ENCODE measurements around the gene IGSF22. TPM values are rescaled to one million over a fixed set of nuclear protein-coding genes. Genes with fewer than 3 reads are reported as not detected.

Gene IGSF22
- total RNA-seq, 1 experiment from 2014 or later, result 0.52 TPM

DNA sequence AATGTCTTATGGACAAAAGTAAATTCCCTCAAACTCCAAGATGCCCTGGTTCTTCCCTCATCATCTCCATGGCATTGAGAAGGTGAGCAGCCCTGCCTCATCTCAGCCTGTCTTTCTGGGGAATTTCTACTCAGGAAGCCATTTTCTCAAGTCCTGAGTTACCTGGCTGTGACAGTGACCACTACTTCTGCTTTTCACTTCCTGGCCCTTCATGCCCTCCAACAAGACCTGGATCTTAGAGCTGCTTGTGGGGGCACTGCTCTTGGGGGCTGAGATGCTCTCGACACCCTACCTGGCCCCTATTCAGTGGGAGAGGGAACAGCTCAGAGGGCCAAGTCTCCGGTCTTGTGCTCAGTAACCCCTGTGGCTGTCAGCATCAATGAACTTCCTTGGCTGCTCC lies 5.5 kb upstream of the IGSF22 start (continued):
- TF ChIP-seq, protein P1, sequence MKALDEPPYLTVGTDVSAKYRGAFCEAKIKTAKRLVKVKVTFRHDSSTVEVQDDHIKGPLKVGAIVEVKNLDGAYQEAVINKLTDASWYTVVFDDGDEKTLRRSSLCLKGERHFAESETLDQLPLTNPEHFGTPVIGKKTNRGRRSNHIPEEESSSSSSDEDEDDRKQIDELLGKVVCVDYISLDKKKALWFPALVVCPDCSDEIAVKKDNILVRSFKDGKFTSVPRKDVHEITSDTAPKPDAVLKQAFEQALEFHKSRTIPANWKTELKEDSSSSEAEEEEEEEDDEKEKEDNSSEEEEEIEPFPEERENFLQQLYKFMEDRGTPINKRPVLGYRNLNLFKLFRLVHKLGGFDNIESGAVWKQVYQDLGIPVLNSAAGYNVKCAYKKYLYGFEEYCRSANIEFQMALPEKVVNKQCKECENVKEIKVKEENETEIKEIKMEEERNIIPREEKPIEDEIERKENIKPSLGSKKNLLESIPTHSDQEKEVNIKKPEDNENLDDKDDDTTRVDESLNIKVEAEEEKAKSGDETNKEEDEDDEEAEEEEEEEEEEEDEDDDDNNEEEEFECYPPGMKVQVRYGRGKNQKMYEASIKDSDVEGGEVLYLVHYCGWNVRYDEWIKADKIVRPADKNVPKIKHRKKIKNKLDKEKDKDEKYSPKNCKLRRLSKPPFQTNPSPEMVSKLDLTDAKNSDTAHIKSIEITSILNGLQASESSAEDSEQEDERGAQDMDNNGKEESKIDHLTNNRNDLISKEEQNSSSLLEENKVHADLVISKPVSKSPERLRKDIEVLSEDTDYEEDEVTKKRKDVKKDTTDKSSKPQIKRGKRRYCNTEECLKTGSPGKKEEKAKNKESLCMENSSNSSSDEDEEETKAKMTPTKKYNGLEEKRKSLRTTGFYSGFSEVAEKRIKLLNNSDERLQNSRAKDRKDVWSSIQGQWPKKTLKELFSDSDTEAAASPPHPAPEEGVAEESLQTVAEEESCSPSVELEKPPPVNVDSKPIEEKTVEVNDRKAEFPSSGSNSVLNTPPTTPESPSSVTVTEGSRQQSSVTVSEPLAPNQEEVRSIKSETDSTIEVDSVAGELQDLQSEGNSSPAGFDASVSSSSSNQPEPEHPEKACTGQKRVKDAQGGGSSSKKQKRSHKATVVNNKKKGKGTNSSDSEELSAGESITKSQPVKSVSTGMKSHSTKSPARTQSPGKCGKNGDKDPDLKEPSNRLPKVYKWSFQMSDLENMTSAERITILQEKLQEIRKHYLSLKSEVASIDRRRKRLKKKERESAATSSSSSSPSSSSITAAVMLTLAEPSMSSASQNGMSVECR (CRISPR knock-in tag; IDR thresholded peaks at IDR 0.05; ENCODE audit: borderline replicate concordance), result no peak
- TF ChIP-seq CTCF (IDR thresholded peaks at IDR 0.05), result no peak
- TF ChIP-seq MYBL2 (CRISPR knock-in tag; IDR thresholded peaks at IDR 0.05), result no peak
- no peak for TF ChIP-seq JUN (CRISPR knock-in tag; IDR thresholded peaks at IDR 0.05)

- H3K36me3 Mint-ChIP-seq, result no peaks in the 10 kb centered on the region
- no peaks in the 10 kb centered on the region for H3K9me3 Mint-ChIP-seq
- ChIA-PET CTCF (interaction anchor here (1.3 to 3.3 kb wide), 3 partner anchors 9 to 203 kb away, joined by 3 to 28 read pairs (median 16); partner anchors contain the start of gene TSG101), POLR2A (no interaction called here)
- no peak overlapping the region for H3K4me3 Mint-ChIP-seq
- peaks cover 18% of the 10 kb centered on the region for H3K4me1 Mint-ChIP-seq
- 0 out of 2 replicates have a peak, but pooled peaks cover 5% of the 10 kb centered on the region for H3K27me3 Mint-ChIP-seq (ENCODE audit: low read depth)
- ATAC-seq (no peak), DNase-seq (ENCODE audit: low spot score) (no peak)
- TF ChIP-seq TEAD4 (CRISPR knock-in tag; IDR thresholded peaks at IDR 0.05), result no peak
- no peak for TF ChIP-seq ZNF416 (CRISPR knock-in tag; IDR thresholded peaks at IDR 0.05)
- TF ChIP-seq, protein P2, sequence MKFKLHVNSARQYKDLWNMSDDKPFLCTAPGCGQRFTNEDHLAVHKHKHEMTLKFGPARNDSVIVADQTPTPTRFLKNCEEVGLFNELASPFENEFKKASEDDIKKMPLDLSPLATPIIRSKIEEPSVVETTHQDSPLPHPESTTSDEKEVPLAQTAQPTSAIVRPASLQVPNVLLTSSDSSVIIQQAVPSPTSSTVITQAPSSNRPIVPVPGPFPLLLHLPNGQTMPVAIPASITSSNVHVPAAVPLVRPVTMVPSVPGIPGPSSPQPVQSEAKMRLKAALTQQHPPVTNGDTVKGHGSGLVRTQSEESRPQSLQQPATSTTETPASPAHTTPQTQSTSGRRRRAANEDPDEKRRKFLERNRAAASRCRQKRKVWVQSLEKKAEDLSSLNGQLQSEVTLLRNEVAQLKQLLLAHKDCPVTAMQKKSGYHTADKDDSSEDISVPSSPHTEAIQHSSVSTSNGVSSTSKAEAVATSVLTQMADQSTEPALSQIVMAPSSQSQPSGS (CRISPR knock-in tag; IDR thresholded peaks at IDR 0.05; ENCODE audit: borderline replicate concordance, low read depth), result no peak
- no peak for TF ChIP-seq ZNF121 (CRISPR knock-in tag; IDR thresholded peaks at IDR 0.05)
- TF ChIP-seq, protein P3, sequence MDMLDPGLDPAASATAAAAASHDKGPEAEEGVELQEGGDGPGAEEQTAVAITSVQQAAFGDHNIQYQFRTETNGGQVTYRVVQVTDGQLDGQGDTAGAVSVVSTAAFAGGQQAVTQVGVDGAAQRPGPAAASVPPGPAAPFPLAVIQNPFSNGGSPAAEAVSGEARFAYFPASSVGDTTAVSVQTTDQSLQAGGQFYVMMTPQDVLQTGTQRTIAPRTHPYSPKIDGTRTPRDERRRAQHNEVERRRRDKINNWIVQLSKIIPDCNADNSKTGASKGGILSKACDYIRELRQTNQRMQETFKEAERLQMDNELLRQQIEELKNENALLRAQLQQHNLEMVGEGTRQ (CRISPR knock-in tag; IDR thresholded peaks at IDR 0.05), result no peak
- TF ChIP-seq ZNF138 (CRISPR knock-in tag; conservative IDR thresholded peaks at IDR 0.05), result no peak
- no peak for TF ChIP-seq FOXP4 (CRISPR knock-in tag; IDR thresholded peaks at IDR 0.05)
- no peak for TF ChIP-seq SP1 (CRISPR knock-in tag; conservative IDR thresholded peaks at IDR 0.05)
- TF ChIP-seq, protein P1 (CRISPR knock-in tag; IDR thresholded peaks at IDR 0.05; ENCODE audit: borderline replicate concordance), result no peak
- TF ChIP-seq NR1H2 (CRISPR knock-in tag; IDR thresholded peaks at IDR 0.05), result no peak
- H3K27ac Mint-ChIP-seq, result 0 out of 2 replicates have a peak overlapping the region, but pooled peaks have one; percentile 51
Observed at GRCh38 chr11:18730020-18730419, 4.0 kb upstream of the IGSF22 start.
